ENCODE measurements around the gene TLE4. TPM values are rescaled to one million over a fixed set of nuclear protein-coding genes. Genes with fewer than 3 reads are reported as not detected.

The TLE4 gene
- total RNA-seq, 4 donors from 2014 or later, result 30.1 to 52.5 (median 38.1) TPM

GRCh38 chr9:79619930-79620329 lies 48.2 kb downstream of the TLE4 start:
- Histone ChIP-seq H3K9me3 (no peaks in the 10 kb centered on the region), H3K36me3 (no peaks in the 10 kb centered on the region), H3K27me3 (no peaks in the 10 kb centered on the region), H3K27ac (no peak overlapping the region), H3K4me3 (no peak overlapping the region), H3K4me1 (peaks cover 11 to 33% (median 17%) of the 10 kb centered on the region in 3 donors)
- no peak for TF ChIP-seq POLR2A (IDR thresholded peaks at IDR 0.05)
- no peak for TF ChIP-seq CTCF (IDR thresholded peaks at IDR 0.05)
- no peak for DNase-seq
- intact Hi-C loops (cut with DNase I), result no loop called here

GRCh38 chr9:79621916-79622575 lies 50.3 kb downstream of the TLE4 start:
- H3K4me1 ChIP-seq, result peaks cover 11 to 27% (median 12%) of the 10 kb centered on the region in 3 donors
- intact Hi-C loops (cut with DNase I), result no loop called here
- no peaks in the 10 kb centered on the region for H3K9me3 ChIP-seq
- TF ChIP-seq POLR2A (IDR thresholded peaks at IDR 0.05) (no peak), CTCF (IDR thresholded peaks at IDR 0.05) (no peak)
- no peaks in the 10 kb centered on the region for H3K27me3 ChIP-seq
- no peak overlapping the region for H3K4me3 ChIP-seq
- no peaks in the 10 kb centered on the region for H3K36me3 ChIP-seq
- H3K27ac ChIP-seq, result no peak overlapping the region
- DNase-seq, result no peak

- H3K4me1 ChIP-seq, result peaks cover 4 to 18% (median 6%) of the 10 kb centered on the region in 3 donors
- H3K36me3 ChIP-seq, result peaks cover 0 to 8% (median 0%) of the 10 kb centered on the region in 3 donors
- peak; percentile 2 for DNase-seq
- no peaks in the 10 kb centered on the region for H3K27me3 ChIP-seq
- intact Hi-C loops (cut with DNase I), result no loop called here
- no peaks in the 10 kb centered on the region for H3K9me3 ChIP-seq
- 39 to 50% methylated on average over 6 of the region's 6 CpGs for WGBS, 2 donors
- TF ChIP-seq POLR2A (IDR thresholded peaks at IDR 0.05), result no peak
- TF ChIP-seq CTCF (IDR thresholded peaks at IDR 0.05), result no peak
- H3K4me3 ChIP-seq, result peak overlapping the region in 1 of 4 donors; percentile 14
- peak overlapping the region; percentile 42 to 84 (median 74) for H3K27ac ChIP-seq
Measured at GRCh38 chr9:79623799-79624721, 52.3 kb downstream of the TLE4 start.

GRCh38 chr9:79629721-79630120 lies 58.0 kb downstream of the TLE4 start:
- peaks cover 0 to 8% (median 0%) of the 10 kb centered on the region in 3 donors for H3K36me3 ChIP-seq
- DNase-seq, result no peak
- H3K27ac ChIP-seq, result no peak overlapping the region
- H3K9me3 ChIP-seq, result no peaks in the 10 kb centered on the region
- 86 to 98% methylated on average over 2 of the region's 2 CpGs for WGBS, 2 donors
- peaks cover 0 to 1% (median 0%) of the 10 kb centered on the region in 3 donors for H3K4me1 ChIP-seq
- TF ChIP-seq POLR2A (IDR thresholded peaks at IDR 0.05) (no peak), CTCF (IDR thresholded peaks at IDR 0.05) (no peak)
- intact Hi-C loops (cut with DNase I), result no loop called here
- no peak overlapping the region for H3K4me3 ChIP-seq
- no peaks in the 10 kb centered on the region for H3K27me3 ChIP-seq

Data from esophagus squamous epithelium (tissue), 5 donors.